H9 (cell line): Measurements from ENCODE around the gene HECTD1. TPM values are rescaled to one million over a fixed set of nuclear protein-coding genes. Genes with fewer than 3 reads are reported as not detected.
A peak's percentile ranks its signal among the peaks of the same experiment; 100 is the strongest.

Experiments
- DNase-seq: peaks from one replicate; pipeline ENCODE4 v3.0.0-alpha.2; 2017
- H2AFZ ChIP-seq: one replicate; pipeline ENCODE4 v1.6.1; 2013; ENCODE audit warnings: mild to moderate bottlenecking, low read length, control low read depth, moderate library complexity
- H2AK5ac ChIP-seq: 2 replicates; pipeline ENCODE4 v1.6.1; 2013; ENCODE audit warnings: low read length, control low read depth, mixed read lengths; ENCODE audit not compliant: insufficient read length
- H2BK120ac ChIP-seq: one replicate; pipeline ENCODE4 v1.6.1; 2013; ENCODE audit warnings: low read depth, mild to moderate bottlenecking, low read length, control low read depth, inconsistent platforms; ENCODE audit not compliant: poor library complexity, severe bottlenecking
- H2BK12ac ChIP-seq: 2 replicates; pipeline ENCODE4 v1.6.1; 2013; ENCODE audit warnings: low read length, control low read depth, mixed read lengths, low read depth; ENCODE audit not compliant: insufficient read length
- H2BK15ac ChIP-seq: 2 replicates; pipeline ENCODE4 v1.6.1; 2013; ENCODE audit warnings: low read depth, low read length, control low read depth
- H2BK20ac ChIP-seq: one replicate; pipeline ENCODE4 v1.6.1; 2013; ENCODE audit warnings: low read depth, mild to moderate bottlenecking, low read length, control low read depth, inconsistent platforms; ENCODE audit not compliant: poor library complexity, severe bottlenecking
- H2BK5ac ChIP-seq: 2 replicates; pipeline ENCODE4 v1.6.1; 2013; ENCODE audit warnings: low read length, control low read depth, mixed read lengths; ENCODE audit not compliant: insufficient read length
- H3K14ac ChIP-seq: 2 replicates; pipeline ENCODE4 v1.6.1; 2013; ENCODE audit warnings: low read length, control low read depth; ENCODE audit not compliant: insufficient read depth
- H3K18ac ChIP-seq: 2 replicates; pipeline ENCODE4 v1.6.1; 2013; ENCODE audit warnings: low read depth, mild to moderate bottlenecking, mixed read lengths, low read length, control low read depth; ENCODE audit not compliant: insufficient read length
- H3K23ac ChIP-seq: 2 replicates; pipeline ENCODE4 v1.6.1; 2013; ENCODE audit warnings: low read length, control low read depth, mixed read lengths, low read depth; ENCODE audit not compliant: insufficient read length
- H3K23me2 ChIP-seq: 2 replicates; pipeline ENCODE4 v1.6.1; 2013; ENCODE audit warnings: low read depth, mild to moderate bottlenecking, mixed read lengths, low read length, control low read depth; ENCODE audit not compliant: insufficient read length, poor library complexity, severe bottlenecking
- H3K27ac ChIP-seq: 2 replicates; pipeline ENCODE4 v1.5.1; 2013; ENCODE audit warnings: low read length, control low read depth, mixed read lengths, low read depth; ENCODE audit not compliant: insufficient read length
- H3K27me3 ChIP-seq: 2 replicates; pipeline ENCODE4 v1.6.1; 2013; ENCODE audit warnings: low read length, control low read depth, inconsistent platforms; ENCODE audit not compliant: insufficient read depth
- H3K4ac ChIP-seq: 2 replicates; pipeline ENCODE4 v1.6.1; 2013; ENCODE audit warnings: low read depth, mild to moderate bottlenecking, control low read depth, inconsistent platforms, low read length, moderate library complexity
- H3K4me1 ChIP-seq: 2 replicates; pipeline ENCODE4 v1.6.1; 2013; ENCODE audit warnings: low read length, control low read depth, inconsistent platforms; ENCODE audit not compliant: insufficient read depth
- H3K4me2 ChIP-seq: 2 replicates; pipeline ENCODE4 v1.6.1; 2013; ENCODE audit warnings: low read length, control low read depth, mixed read lengths; ENCODE audit not compliant: insufficient read length, insufficient read depth
- H3K56ac ChIP-seq: 2 replicates; pipeline ENCODE4 v1.6.1; 2013; ENCODE audit warnings: low read depth, mild to moderate bottlenecking, mixed read lengths, low read length, control low read depth; ENCODE audit not compliant: insufficient read length
- H3K79me1 ChIP-seq: 2 replicates; pipeline ENCODE4 v1.6.1; 2013; ENCODE audit warnings: low read depth, mild to moderate bottlenecking, moderate library complexity, low read length, control low read depth, inconsistent platforms; ENCODE audit not compliant: insufficient read depth, poor library complexity, severe bottlenecking
- H3K79me2 ChIP-seq: 2 replicates; pipeline ENCODE4 v1.6.1; 2013; ENCODE audit warnings: low read length, control low read depth, inconsistent platforms; ENCODE audit not compliant: insufficient read depth
- H3K9ac ChIP-seq: 2 replicates; pipeline ENCODE4 v1.6.1; 2013; ENCODE audit warnings: low read length, control low read depth, mixed read lengths; ENCODE audit not compliant: insufficient read length; ENCODE audit errors: extremely low read depth
- H3K9me3 ChIP-seq: one replicate; pipeline ENCODE4 v1.6.1; 2013; ENCODE audit warnings: low read depth, low read length, inconsistent platforms; ENCODE audit not compliant: control insufficient read depth
- H3T11ph ChIP-seq: one replicate; pipeline ENCODE4 v1.6.1; 2013; ENCODE audit warnings: mild to moderate bottlenecking, low read length, control low read depth, inconsistent platforms
- H4K20me1 ChIP-seq: one replicate; pipeline ENCODE4 v1.6.1; 2013; ENCODE audit not compliant: control insufficient read depth, insufficient read length, insufficient read depth
- H4K5ac ChIP-seq: 2 replicates; pipeline ENCODE4 v1.6.1; 2013; ENCODE audit warnings: low read depth, mild to moderate bottlenecking, mixed read lengths, low read length, control low read depth; ENCODE audit not compliant: insufficient read length
- H4K8ac ChIP-seq: replicated peaks from 2 replicates; pipeline ENCODE4 v1.6.1; 2013; ENCODE audit warnings: low read length, control low read depth, mixed read lengths, low read depth; ENCODE audit not compliant: insufficient read length
- H4K91ac ChIP-seq: 2 replicates; pipeline ENCODE4 v1.6.1; 2013; ENCODE audit warnings: low read depth, mild to moderate bottlenecking, moderate library complexity, mixed read lengths, low read length, control low read depth; ENCODE audit not compliant: insufficient read length
- H3K27ac Mint-ChIP-seq, 3 experiments: 2 replicates in 2 of 3; 3 replicates in 1 of 3; pipeline ENCODE4 v1.8.0; 2020 to 2021; ENCODE audit warnings: mixed read lengths in 3 of 3, mild to moderate bottlenecking in 1 of 3, moderate library complexity in 1 of 3
- H3K27me3 Mint-ChIP-seq: 2 replicates; pipeline ENCODE4 v1.8.0; 2021; ENCODE audit warnings: low read depth, mild to moderate bottlenecking, moderate library complexity, mixed read lengths
- H3K36me3 Mint-ChIP-seq, 3 experiments: 2 replicates in 2 of 3; 3 replicates in 1 of 3; pipeline ENCODE4 v1.8.0; 2020 to 2021; ENCODE audit warnings: low read depth in 3 of 3, mixed read lengths in 3 of 3; ENCODE audit not compliant: insufficient read depth in 1 of 3
- H3K4me1 Mint-ChIP-seq, 2 experiments: 2 replicates each; pipeline ENCODE4 v1.8.0; 2020; ENCODE audit warnings: mixed read lengths in 2 of 2
- H3K4me3 Mint-ChIP-seq, 2 experiments: 2 replicates in 1 of 2; 3 replicates in 1 of 2; pipeline ENCODE4 v1.8.0; 2020 to 2021; ENCODE audit warnings: mild to moderate bottlenecking in 2 of 2, mixed read lengths in 2 of 2, moderate library complexity in 1 of 2
- H3K9me3 Mint-ChIP-seq, 2 experiments: 2 replicates in 1 of 2; 3 replicates in 1 of 2; pipeline ENCODE4 v1.8.0; 2020; ENCODE audit warnings: mild to moderate bottlenecking in 2 of 2, mixed read lengths in 2 of 2, moderate library complexity in 1 of 2
- WGBS: extraction: QIAGEN DNeasy Blood & Tissue Kit; methylation state at CpG from one replicate; pipeline ENCODE4 v1.1.7; 2013; ENCODE audit warnings: missing lambda C conversion rate, low lambda C conversion rate, mixed read lengths; ENCODE audit not compliant: insufficient read length; ENCODE audit errors: extremely low coverage; 5-methylcytosine and 5-hydroxymethylcytosine counted together
- total RNA-seq: library from RNA; stranded (reverse); gene quantifications from 2 replicates; pipeline ENCODE4 v1.2.1, GENCODE V29; 2021
- TF ChIP-seq, protein P1 (sequence below): fragments of 200-600 bp; sonication (generic); conservative IDR thresholded peaks from 3 replicates; pipeline ENCODE4 v1.8.0; 2021; ENCODE audit warnings: antibody characterized with exemption, mild to moderate bottlenecking

The HECTD1 gene
- total RNA-seq, 1 experiment from 2014 or later = 135 TPM

- Histone ChIP-seq H3K14ac (no peak overlapping the region), H3K4me2 (no peak overlapping the region), H4K20me1 (no peaks in the 10 kb centered on the region), H2BK15ac (no peak overlapping the region), H2BK120ac (no peak overlapping the region), H3K18ac (no peak overlapping the region), H4K91ac (no peak overlapping the region), H2AFZ (no peak overlapping the region), H2BK5ac (no peak overlapping the region), H3K27ac (no peak overlapping the region), H3K9ac (no peak overlapping the region), H3K9me3 (no peaks in the 10 kb centered on the region), H2BK12ac (no peak overlapping the region), H2BK20ac (no peak overlapping the region), H3K4me1 (no peaks in the 10 kb centered on the region; the same call in 1 of the 2 replicates), H3K23me2 (no peaks in the 10 kb centered on the region), H3K23ac (no peak overlapping the region), H3K27me3 (no peaks in the 10 kb centered on the region), H3K4ac (no peak overlapping the region), H4K8ac (no peak overlapping the region), H3T11ph (no peak overlapping the region), H3K79me2 (no peaks in the 10 kb centered on the region), H4K5ac (no peak overlapping the region), H2AK5ac (no peak overlapping the region), H3K79me1 (no peaks in the 10 kb centered on the region), H3K56ac (no peak overlapping the region)
- H3K4me3 Mint-ChIP-seq = no peak overlapping the region
- TF ChIP-seq, protein P1, sequence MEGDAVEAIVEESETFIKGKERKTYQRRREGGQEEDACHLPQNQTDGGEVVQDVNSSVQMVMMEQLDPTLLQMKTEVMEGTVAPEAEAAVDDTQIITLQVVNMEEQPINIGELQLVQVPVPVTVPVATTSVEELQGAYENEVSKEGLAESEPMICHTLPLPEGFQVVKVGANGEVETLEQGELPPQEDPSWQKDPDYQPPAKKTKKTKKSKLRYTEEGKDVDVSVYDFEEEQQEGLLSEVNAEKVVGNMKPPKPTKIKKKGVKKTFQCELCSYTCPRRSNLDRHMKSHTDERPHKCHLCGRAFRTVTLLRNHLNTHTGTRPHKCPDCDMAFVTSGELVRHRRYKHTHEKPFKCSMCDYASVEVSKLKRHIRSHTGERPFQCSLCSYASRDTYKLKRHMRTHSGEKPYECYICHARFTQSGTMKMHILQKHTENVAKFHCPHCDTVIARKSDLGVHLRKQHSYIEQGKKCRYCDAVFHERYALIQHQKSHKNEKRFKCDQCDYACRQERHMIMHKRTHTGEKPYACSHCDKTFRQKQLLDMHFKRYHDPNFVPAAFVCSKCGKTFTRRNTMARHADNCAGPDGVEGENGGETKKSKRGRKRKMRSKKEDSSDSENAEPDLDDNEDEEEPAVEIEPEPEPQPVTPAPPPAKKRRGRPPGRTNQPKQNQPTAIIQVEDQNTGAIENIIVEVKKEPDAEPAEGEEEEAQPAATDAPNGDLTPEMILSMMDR = no peak
- H3K27ac Mint-ChIP-seq = peak overlapping the region in 1 of 3 experiments; percentile 22; a peak in 2 of 7 replicates
- no CpG with 5 or more reads among the region's 8 CpGs for WGBS
- H3K27me3 Mint-ChIP-seq = no peaks in the 10 kb centered on the region
- no peaks in the 10 kb centered on the region for H3K9me3 Mint-ChIP-seq
- peaks cover 19 to 57% (median 48%) of the 10 kb centered on the region in 3 experiments for H3K36me3 Mint-ChIP-seq
- peaks cover 38% of the 10 kb centered on the region in 2 experiments for H3K4me1 Mint-ChIP-seq
- DNase-seq = no peak
Observed at GRCh38 chr14:31122098-31122611, 85.4 kb downstream of the HECTD1 start.
